SU-DHL-6 (cell line): ENCODE data around the gene WDR82.

ENCODE experiments used
- H2AFZ ChIP-seq: fragments of 200-600 bp; sonication (generic); 2 replicates; pipeline ENCODE4 v1.6.1; 2014; ENCODE audit warnings: low read depth, mild to moderate bottlenecking, moderate library complexity, mixed read lengths, antibody characterized with exemption, low read length; ENCODE audit not compliant: severe bottlenecking
- H3F3A ChIP-seq: fragments of 200-600 bp; shearing (Covaris generic); 2 replicates; pipeline ENCODE4 v1.6.0; 2016; ENCODE audit warnings: antibody characterized with exemption, mild to moderate bottlenecking; ENCODE audit not compliant: insufficient read depth
- H3K27ac ChIP-seq: fragments of 200-600 bp; sonication (generic); 2 replicates; pipeline ENCODE4 v1.5.1; 2016; ENCODE audit warnings: low read depth, mild to moderate bottlenecking, low read length, moderate library complexity, mixed read lengths
- H3K27me3 ChIP-seq: fragments of 200-600 bp; sonication (generic), shearing (Covaris generic); 2 replicates; pipeline ENCODE4 v1.6.0; 2014; ENCODE audit warnings: mild to moderate bottlenecking, low read length
- H3K36me3 ChIP-seq: fragments of 200-600 bp; sonication (generic); 2 replicates; pipeline ENCODE4 v1.6.1; 2014; ENCODE audit warnings: mild to moderate bottlenecking, low read length, mixed read lengths
- H3K4me2 ChIP-seq: fragments of 300-600, 200-600 bp; shearing (Covaris generic), sonication (generic); 2 replicates; pipeline ENCODE4 v1.6.0; 2014; ENCODE audit warnings: low read length, low read depth, mild to moderate bottlenecking; ENCODE audit not compliant: poor library complexity, severe bottlenecking
- H3K4me3 ChIP-seq: fragments of 200-600 bp; sonication (generic); 2 replicates; pipeline ENCODE4 v1.5.1; 2014; ENCODE audit warnings: antibody characterized with exemption, low read length, mild to moderate bottlenecking, mixed read lengths; ENCODE audit not compliant: insufficient read depth, poor library complexity, severe bottlenecking
- H3K79me2 ChIP-seq: fragments of 200-600 bp; sonication (generic); 2 replicates; pipeline ENCODE4 v1.6.1; 2014; ENCODE audit warnings: mild to moderate bottlenecking, low read length, moderate library complexity; ENCODE audit not compliant: insufficient read depth
- H3K9ac ChIP-seq: fragments of 200-600 bp; sonication (generic); 2 replicates; pipeline ENCODE4 v1.7.0; 2014; ENCODE audit warnings: mild to moderate bottlenecking, low read length
- H3K9me2 ChIP-seq: fragments of 200-600 bp; sonication (generic); replicated peaks from 2 replicates; pipeline ENCODE4 v1.6.1; 2014; ENCODE audit warnings: low read length; ENCODE audit not compliant: insufficient read depth
- H3K9me3 ChIP-seq: fragments of 200-600 bp; sonication (generic); 2 replicates; pipeline ENCODE4 v1.6.1; 2014; ENCODE audit warnings: low read length, mixed read lengths; ENCODE audit not compliant: insufficient read depth
- H4K20me1 ChIP-seq: fragments of 200-600 bp; sonication (generic); 2 replicates; pipeline ENCODE4 v1.6.1; 2014; ENCODE audit warnings: low read depth, mild to moderate bottlenecking, antibody characterized with exemption, low read length, moderate library complexity, mixed read lengths
- CTCF ChIP-seq: fragments of 200-600 bp; sonication (generic); IDR thresholded peaks from one replicate; pipeline ENCODE4 v1.5.1; 2017; ENCODE audit warnings: antibody characterized with exemption, mild to moderate bottlenecking, low read length, moderate library complexity; ENCODE audit not compliant: insufficient read depth, poor library complexity, severe bottlenecking
- EZH2phosphoT487 ChIP-seq: fragments of 200-600 bp; sonication (generic), shearing (Covaris generic); conservative IDR thresholded peaks from 2 replicates; pipeline ENCODE4 v1.6.1; 2018; ENCODE audit warnings: mild to moderate bottlenecking, antibody characterized with exemption, low read length, moderate library complexity, mixed read lengths

Gene WDR82

GRCh38 chr3:52256159-52256558 is 22.3 kb downstream of the WDR82 start:
- Histone ChIP-seq H3K4me3 (no peak overlapping the region), H3K9ac (no peak overlapping the region), H4K20me1 (no peaks in the 10 kb centered on the region; the same call in 1 of the 2 replicates), H3F3A (peaks cover 12% of the 10 kb centered on the region), H3K9me2 (no peaks in the 10 kb centered on the region), H3K79me2 (peaks cover 3% of the 10 kb centered on the region), H3K27me3 (no peaks in the 10 kb centered on the region), H3K4me2 (no peak overlapping the region), H3K9me3 (no peaks in the 10 kb centered on the region), H2AFZ (no peak overlapping the region), H3K36me3 (peaks cover 37% of the 10 kb centered on the region), H3K27ac (no peak overlapping the region)
- TF ChIP-seq EZH2phosphoT487 (no peak), CTCF (no peak)

DNA sequence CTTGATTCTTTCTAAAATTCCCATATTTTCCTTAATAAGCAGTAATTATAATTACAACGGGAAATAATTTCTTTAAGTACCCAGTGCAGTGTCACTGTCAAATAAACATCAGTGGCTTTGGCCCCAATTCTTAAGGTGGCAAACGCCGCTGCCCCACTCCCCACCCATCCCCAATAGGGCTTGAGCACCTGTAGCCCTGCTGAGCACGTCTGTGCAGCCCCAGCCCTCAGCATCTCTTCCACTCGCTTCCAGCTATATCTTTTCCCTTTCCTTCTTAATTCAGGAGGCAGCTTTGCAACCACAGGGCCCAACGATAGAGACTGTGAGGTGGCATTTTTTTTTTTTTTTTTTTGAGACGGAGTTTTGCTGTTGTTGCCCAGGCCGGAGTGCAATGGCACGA is 23.8 kb downstream of the WDR82 start:
- Histone ChIP-seq H3K27me3 (no peaks in the 10 kb centered on the region), H3K79me2 (peaks cover 3% of the 10 kb centered on the region), H3K36me3 (peaks cover 27% of the 10 kb centered on the region)

DNA sequence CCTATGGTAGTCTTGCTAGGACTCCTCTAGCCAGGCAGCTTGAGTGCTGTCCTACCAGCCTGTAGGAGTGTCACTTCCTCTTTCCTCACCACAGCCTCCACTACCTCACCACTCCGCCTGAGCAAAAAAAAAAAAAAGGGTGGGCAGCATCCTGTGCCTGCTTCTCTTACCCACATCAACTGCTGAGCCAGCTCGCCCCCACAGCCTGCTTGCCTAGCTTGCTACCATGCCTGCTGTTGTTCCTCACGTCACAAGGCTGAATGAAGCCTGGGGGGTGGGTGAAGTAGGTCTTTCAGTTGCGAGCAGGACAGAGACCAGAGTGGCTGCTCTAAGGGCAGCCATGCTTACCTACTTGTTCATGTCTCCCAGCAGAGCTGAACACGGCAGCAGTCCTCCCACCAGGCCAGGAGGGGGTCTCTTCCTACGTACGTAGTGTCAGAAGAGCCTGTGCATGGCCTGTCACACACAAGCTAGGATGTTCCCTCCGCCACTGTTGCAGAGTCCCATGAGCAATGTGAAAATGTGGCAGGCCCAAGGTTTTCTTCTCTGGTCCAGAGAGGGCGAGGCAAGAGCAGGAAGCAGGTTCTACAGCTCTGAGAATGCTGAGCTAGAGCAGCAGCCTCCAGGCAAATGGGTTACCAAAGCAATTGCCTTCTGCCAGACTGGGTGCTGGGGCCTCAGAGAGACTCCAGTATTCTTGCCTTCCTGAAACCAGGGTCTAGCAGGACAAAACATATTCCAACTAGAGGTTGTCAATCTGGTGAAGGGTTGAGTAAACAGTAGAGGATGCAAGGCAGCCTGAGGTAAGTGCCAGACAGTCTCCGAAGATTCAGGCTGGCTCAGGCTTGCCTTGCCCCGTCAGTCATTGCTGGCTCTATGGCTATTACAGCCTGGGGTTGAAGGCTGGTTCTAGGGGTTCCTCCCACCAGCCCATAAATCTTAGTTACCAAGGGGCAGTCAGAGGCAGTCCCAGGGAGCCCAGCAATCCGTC is 24.8 kb downstream of the WDR82 start:
- Histone ChIP-seq H3K27me3 (no peaks in the 10 kb centered on the region), H3K9me3 (no peaks in the 10 kb centered on the region), H3K79me2 (peaks cover 3% of the 10 kb centered on the region), H3K4me3 (no peak overlapping the region), H3K36me3 (peaks cover 17% of the 10 kb centered on the region; the same call in 1 of the 2 replicates), H3K9ac (peak overlapping the region; percentile 26; the same call in 1 of the 2 replicates), H3K4me2 (peak overlapping the region; percentile 35), H3F3A (peaks cover 12% of the 10 kb centered on the region), H4K20me1 (no peaks in the 10 kb centered on the region), H3K9me2 (no peaks in the 10 kb centered on the region), H3K27ac (peak overlapping the region; percentile 71), H2AFZ (no peak overlapping the region)
- TF ChIP-seq EZH2phosphoT487: no peak
- TF ChIP-seq CTCF: no peak

More for the DNA sequence above, 23.8 kb downstream of the WDR82 start:
- Histone ChIP-seq H2AFZ (no peak overlapping the region), H3K9me2 (no peaks in the 10 kb centered on the region), H3F3A (peaks cover 12% of the 10 kb centered on the region), H4K20me1 (no peaks in the 10 kb centered on the region), H3K4me2 (no peak overlapping the region), H3K4me3 (no peak overlapping the region), H3K9ac (no peak overlapping the region), H3K9me3 (no peaks in the 10 kb centered on the region), H3K27ac (no peak overlapping the region)
- TF ChIP-seq CTCF (no peak), EZH2phosphoT487 (no peak)
